ENCODE measurements around the gene HOXC5. TPM values are rescaled to one million over a fixed set of nuclear protein-coding genes. Genes with fewer than 3 reads are reported as not detected.

The HOXC5 gene
- polyA plus RNA-seq, 3 donors: not detected

- Histone ChIP-seq H4K20me1 (ENCODE audit: insufficient read depth, low read length) (no peaks in the 10 kb centered on the region), H3K36me3 (replicated peaks in 1 of 2; ENCODE audit: control insufficient read depth in 1 of 2, insufficient read depth in 2 of 2, low read length in 2 of 2) (no peaks in the 10 kb centered on the region), H3K4me2 (replicated peaks; ENCODE audit: extremely low read depth, low read length, poor library complexity, severe bottlenecking) (no peak overlapping the region), H3K9me3 (replicated peaks in 1 of 2; ENCODE audit: control insufficient read depth in 1 of 2, insufficient read depth in 1 of 2, low read length in 2 of 2) (peaks cover 0 to 40% of the 10 kb centered on the region in 2 donors), H3K4me1 (ENCODE audit: control insufficient read depth in 1 of 2, insufficient read depth in 2 of 2, low read length in 2 of 2) (no peaks in the 10 kb centered on the region), H3K9ac (ENCODE audit: insufficient read depth, low read length, poor library complexity, severe bottlenecking) (no peak overlapping the region), H3K4me3 (replicated peaks in 1 of 3; ENCODE audit: low read depth in 2 of 3, low read length in 3 of 3) (no peak overlapping the region), H2AFZ (ENCODE audit: insufficient read depth, low read depth, low read length, poor library complexity, severe bottlenecking) (no peak overlapping the region), H3K27ac (ENCODE audit: low read depth in 1 of 2, low read length in 2 of 2) (no peak overlapping the region), H3K79me2 (ENCODE audit: insufficient read depth, low read length) (no peaks in the 10 kb centered on the region), H3K27me3 (ENCODE audit: control insufficient read depth in 2 of 2, insufficient read depth in 2 of 2, low read length in 2 of 2) (peaks cover 84 to 98% of the 10 kb centered on the region in 2 donors)
- 76% methylated on average over 9 of the region's 9 CpGs for WGBS (ENCODE audit: insufficient coverage)
- Mint-ChIP-seq H3K36me3 (peaks cover 0 to 3% of the 10 kb centered on the region in 2 donors), H3K27me3 (ENCODE audit: low read depth in 3 of 3) (peaks cover 94 to 98% (median 95%) of the 10 kb centered on the region in 3 donors), H3K4me3 (peak overlapping the region in 1 of 2 donors; percentile 71), H3K9me3 (peaks cover 0 to 28% (median 7%) of the 10 kb centered on the region in 7 donors), H3K4me1 (peaks cover 2% of the 10 kb centered on the region), H3K27ac (no peak overlapping the region)
- no peak for TF ChIP-seq CTCF (IDR thresholded peaks at IDR 0.05)
- no peak for DNase-seq
- intact Hi-C loops (cut with micrococcal nuclease): loop anchor here in 1 of 2 donors (10.0 kb wide), 1 partner anchor 64 kb away; the partner anchor contains the start of genes HOTAIR and HOXC11
These were observed 6.1 kb downstream of the HOXC5 start for GRCh38 chr12:54038871-54039414.

- H3K4me2 ChIP-seq (replicated peaks; ENCODE audit: extremely low read depth, low read length, poor library complexity, severe bottlenecking): no peak overlapping the region
- H4K20me1 ChIP-seq (ENCODE audit: insufficient read depth, low read length): no peaks in the 10 kb centered on the region
- peaks cover 84 to 98% of the 10 kb centered on the region in 2 donors for H3K27me3 ChIP-seq (ENCODE audit: control insufficient read depth in 2 of 2, insufficient read depth in 2 of 2, low read length in 2 of 2)
These were observed 6.7 kb downstream of the HOXC5 start for GRCh38 chr12:54039417-54040147.

More at GRCh38 chr12:54039417-54040147, 6.7 kb downstream of the HOXC5 start:
- Histone ChIP-seq H3K4me1 (ENCODE audit: control insufficient read depth in 1 of 2, insufficient read depth in 2 of 2, low read length in 2 of 2) (no peaks in the 10 kb centered on the region), H3K36me3 (replicated peaks in 1 of 2; ENCODE audit: control insufficient read depth in 1 of 2, insufficient read depth in 2 of 2, low read length in 2 of 2) (no peaks in the 10 kb centered on the region), H3K79me2 (ENCODE audit: insufficient read depth, low read length) (no peaks in the 10 kb centered on the region), H3K9ac (ENCODE audit: insufficient read depth, low read length, poor library complexity, severe bottlenecking) (no peak overlapping the region), H2AFZ (ENCODE audit: insufficient read depth, low read depth, low read length, poor library complexity, severe bottlenecking) (no peak overlapping the region), H3K27ac (ENCODE audit: low read depth in 1 of 2, low read length in 2 of 2) (no peak overlapping the region), H3K4me3 (replicated peaks in 1 of 3; ENCODE audit: low read depth in 2 of 3, low read length in 3 of 3) (no peak overlapping the region), H3K9me3 (replicated peaks in 1 of 2; ENCODE audit: control insufficient read depth in 1 of 2, insufficient read depth in 1 of 2, low read length in 2 of 2) (peaks cover 0 to 42% of the 10 kb centered on the region in 2 donors)
- intact Hi-C loops (cut with micrococcal nuclease): loop anchor here in 1 of 2 donors (10.0 kb wide), 1 partner anchor 65 kb away; the partner anchor contains the start of genes HOTAIR and HOXC11
- H3K4me3 Mint-ChIP-seq: peak overlapping the region in 1 of 2 donors; percentile 71
- DNase-seq: no peak
- peaks cover 95 to 98% (median 96%) of the 10 kb centered on the region in 3 donors for H3K27me3 Mint-ChIP-seq (ENCODE audit: low read depth in 3 of 3)
- WGBS (ENCODE audit: insufficient coverage): 58% methylated on average over 8 of the region's 16 CpGs
- H3K4me1 Mint-ChIP-seq: no peaks in the 10 kb centered on the region
- H3K36me3 Mint-ChIP-seq: peaks cover 0 to 3% of the 10 kb centered on the region in 2 donors
- peaks cover 0 to 26% (median 7%) of the 10 kb centered on the region in 7 donors for H3K9me3 Mint-ChIP-seq
- no peak overlapping the region for H3K27ac Mint-ChIP-seq
- no peak for TF ChIP-seq CTCF (IDR thresholded peaks at IDR 0.05)

Measured in CD14-positive monocyte (primary cell).